Measurements from ENCODE around the gene THSD4.
A peak's percentile ranks its signal among the peaks of the same experiment; 100 is the strongest.

The THSD4 gene

DNA sequence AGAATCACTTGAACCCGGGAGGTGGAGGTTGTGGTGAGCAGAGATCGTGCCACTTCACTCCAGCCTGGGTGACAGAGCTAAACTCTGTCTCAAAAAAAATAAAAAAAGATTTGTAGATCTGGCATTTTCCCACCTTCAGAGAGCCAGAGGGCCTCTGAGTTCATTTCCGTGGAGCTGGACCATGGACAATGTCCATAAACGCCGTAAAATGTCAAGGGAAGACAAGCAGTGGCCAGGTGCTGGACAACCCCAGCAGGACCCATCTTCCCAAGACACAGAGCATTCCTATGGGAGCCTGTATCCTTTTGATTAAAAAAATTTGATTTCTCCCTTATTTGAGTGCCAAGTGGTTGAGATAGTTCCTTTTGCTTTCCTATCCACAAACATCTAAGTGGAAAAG, 627.7 kb downstream of the THSD4 start:
- no peak for DNase-seq

DNA sequence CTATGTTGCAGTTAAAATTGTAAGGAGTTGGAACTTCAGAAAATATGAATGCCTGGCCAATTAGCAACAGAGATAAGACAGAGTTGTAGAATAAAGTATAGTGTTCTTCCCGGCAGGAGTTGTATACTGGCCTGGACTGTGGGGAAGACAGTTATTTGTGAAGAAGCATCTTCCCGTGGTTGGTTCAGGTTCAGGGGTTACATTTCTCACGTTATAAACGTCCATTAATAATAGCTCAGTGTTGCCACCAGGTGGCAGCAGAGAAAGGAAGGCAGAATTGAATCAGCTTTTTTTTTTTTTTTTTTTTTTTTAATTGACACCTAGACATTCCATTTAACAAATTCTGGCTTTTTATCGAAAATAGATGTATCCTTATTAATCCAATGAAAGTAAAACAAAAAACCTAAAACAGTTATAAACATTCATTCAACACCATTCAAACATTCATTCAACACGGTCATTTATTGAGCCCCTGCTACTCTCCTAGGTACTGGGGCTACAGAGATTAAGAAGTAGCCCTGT, 628.7 kb downstream of the THSD4 start:
- DNase-seq, result no peak

DNA sequence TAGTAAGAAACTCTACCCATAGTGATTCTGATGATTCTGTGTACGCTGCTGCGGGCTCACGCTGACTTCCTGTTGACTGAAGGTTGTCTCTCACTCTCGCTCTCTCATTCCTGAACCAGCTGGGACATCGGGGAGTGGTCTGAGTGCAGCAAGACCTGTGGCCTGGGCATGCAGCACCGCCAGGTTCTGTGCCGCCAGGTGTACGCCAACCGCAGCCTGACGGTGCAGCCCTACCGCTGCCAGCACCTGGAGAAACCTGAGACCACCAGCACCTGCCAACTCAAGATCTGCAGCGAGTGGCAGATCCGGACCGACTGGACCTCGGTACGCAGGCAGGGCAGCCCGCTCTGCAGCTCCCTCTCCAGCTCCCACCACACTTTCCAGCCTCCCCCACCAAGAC, 631.4 kb downstream of the THSD4 start:
- DNase-seq, result peak; percentile 40

DNA sequence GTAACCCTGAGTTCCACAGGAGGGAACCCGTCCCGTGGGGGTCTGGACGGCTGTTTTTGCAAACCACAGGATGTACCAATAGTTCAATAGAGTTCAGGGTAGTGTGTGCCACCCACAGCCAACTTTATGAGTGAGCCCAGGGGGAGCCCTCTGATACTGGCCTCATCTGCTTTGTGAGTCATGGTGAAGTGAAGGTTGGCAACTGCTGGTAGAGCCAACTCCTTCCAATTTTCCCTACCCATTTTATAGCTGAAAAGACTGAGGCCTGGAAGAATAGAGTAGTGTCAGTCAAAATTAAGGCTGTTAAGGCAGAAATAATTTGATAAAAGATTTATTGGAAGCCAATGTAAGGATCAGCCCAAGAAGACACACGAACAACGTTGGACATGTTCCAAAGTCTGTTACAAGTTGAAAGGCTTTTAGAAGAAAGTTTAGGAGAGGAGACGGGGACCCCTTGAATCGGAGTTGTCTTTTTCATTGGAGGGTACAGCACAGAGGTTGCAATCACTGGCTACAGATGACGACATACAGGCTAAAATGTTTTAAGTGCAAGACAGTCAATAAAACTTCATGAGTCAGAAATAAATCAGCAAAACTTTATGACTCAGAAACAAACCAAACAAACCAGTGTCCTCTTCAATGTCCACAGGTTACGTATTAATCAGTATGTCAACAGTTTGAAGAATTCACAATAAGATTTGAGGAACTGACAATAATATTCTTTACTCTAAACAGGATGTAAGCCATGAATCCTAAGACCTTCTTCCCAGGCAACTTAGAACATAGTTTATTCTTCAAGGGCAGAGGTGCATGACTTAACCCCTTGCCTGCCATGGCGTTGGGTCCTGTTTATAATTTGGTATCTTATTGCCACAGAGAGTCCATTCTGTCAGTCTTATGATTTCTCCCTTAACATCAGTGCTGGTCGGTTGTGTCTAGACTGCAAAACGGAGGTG, 632.1 kb downstream of the THSD4 start:
- no peak for DNase-seq

DNA sequence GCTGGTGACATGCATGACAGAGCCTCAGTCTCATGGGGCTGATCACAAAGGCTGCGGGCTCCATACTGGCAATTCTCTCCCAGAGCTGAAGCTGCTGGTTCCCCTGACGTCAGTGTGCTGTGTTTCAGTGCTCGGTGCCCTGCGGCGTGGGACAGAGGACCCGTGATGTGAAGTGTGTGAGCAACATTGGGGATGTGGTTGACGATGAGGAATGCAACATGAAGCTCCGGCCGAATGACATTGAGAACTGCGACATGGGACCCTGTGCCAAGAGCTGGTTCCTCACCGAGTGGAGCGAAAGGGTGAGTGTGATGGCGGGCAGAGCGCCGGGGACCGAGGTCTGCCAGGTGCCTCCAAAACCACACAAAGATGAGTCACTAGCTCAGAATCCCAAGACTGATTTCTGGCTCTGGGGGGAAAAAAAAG, 633.0 kb downstream of the THSD4 start:
- no peak for DNase-seq

DNA sequence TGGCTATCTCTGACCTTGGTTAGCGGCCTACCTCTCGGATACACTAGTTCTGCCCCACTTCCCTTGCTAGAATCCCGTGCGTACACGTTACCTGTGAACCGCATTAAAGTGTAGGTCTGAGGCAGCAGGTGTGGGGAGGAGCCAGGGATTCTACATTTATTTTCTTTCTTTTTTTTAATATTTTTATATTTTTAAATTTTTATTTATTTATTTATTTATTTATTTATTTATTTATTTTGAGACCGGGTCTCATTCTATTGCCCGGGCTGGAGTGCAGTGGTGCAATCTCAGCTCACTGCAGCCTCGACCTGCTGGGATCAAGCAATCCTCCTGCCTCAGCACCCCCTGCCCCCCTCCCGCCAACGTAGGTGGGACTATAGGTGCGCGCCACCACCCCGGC, 634.2 kb downstream of the THSD4 start:
- no peak for DNase-seq

DNA sequence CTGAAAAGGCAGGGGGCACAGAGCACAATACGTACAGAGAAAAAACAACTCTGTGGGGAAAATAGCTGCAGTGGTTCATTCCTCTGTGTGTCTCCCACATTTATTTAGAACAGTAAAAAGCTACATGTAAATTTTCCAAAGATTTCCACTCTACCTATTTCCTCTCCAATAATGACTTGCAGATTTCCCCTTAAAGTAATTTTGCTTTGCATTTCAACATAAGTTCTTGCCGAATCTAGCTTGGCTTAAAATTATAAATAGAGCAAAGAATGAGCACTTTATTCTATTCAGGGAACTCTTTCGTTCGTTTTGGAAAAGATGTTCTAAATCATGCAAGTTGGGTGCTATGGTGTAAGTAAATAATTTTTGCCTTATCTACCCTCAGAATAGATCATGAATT, 636.9 kb downstream of the THSD4 start:
- no peak for DNase-seq

DNA sequence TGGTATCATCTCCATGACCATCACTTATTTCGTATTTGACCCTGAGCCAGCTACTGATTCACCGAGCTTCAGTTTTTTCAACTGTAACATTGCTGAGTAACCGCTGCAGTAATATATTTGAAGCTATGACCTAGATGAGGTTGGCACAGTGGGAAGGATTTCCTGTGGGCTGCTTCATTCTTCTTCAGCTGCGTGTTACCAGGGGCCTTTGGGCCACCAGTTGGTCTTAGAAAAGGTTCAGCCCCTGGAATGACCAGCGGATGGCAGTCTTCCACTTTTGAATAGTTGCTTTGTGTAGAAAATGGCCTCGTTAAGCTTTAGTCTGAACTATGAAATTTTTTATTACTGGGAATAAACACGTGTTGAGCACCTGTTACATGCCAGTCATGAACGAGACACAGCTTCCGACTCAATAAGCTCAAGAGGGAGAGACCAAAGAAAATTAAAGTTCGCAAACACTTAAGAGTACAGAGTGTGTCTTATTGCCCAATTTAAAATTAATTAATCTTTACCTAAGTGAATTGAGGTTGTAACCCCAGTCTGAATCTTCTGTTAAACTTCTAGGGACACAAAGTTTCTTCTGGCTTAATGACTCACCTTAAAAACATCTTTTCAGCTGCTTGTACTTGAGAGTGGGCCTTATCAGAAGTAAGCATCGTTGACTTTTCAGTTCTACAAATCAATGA, 637.5 kb downstream of the THSD4 start:
- no peak for DNase-seq

DNA sequence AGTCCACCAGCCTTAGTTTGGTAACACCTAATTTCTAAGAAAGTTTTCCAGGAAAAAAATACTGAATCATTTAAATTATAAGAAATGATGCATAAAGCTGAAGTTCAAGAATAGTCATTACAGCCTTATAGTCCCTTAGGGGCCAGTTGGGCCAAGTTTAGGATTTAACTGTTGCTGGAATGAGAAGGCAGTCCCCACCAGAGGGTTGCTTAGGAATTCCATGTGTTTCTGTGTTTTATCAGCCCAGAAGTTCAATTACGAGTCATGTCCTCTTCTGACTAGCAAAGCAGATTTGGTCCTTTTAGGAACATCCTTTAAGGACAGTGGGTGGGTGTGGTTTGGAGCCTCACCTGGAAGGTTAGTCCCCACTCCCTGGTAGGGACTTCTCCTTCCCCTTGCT, 638.1 kb downstream of the THSD4 start:
- no peak for DNase-seq

DNA sequence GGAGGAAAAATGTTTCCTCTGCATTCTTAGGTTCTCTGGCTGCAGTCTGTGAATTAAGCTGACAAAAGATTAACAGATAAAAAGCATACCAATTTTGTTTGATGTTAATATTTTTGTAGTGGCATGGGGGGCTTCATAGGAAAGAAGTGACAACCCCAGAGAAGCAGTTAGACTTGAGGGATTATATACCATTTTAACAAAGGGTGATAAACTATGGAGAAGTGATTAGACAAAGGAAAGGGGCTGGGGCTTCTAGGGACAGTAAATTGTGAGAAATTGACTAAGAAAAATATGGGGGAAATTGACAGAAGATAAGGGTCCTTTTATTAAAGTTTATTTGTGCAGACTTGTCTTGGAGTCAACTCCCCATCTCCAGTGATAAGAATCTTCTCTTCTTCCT, 639.4 kb downstream of the THSD4 start:
- DNase-seq, result no peak

DNA sequence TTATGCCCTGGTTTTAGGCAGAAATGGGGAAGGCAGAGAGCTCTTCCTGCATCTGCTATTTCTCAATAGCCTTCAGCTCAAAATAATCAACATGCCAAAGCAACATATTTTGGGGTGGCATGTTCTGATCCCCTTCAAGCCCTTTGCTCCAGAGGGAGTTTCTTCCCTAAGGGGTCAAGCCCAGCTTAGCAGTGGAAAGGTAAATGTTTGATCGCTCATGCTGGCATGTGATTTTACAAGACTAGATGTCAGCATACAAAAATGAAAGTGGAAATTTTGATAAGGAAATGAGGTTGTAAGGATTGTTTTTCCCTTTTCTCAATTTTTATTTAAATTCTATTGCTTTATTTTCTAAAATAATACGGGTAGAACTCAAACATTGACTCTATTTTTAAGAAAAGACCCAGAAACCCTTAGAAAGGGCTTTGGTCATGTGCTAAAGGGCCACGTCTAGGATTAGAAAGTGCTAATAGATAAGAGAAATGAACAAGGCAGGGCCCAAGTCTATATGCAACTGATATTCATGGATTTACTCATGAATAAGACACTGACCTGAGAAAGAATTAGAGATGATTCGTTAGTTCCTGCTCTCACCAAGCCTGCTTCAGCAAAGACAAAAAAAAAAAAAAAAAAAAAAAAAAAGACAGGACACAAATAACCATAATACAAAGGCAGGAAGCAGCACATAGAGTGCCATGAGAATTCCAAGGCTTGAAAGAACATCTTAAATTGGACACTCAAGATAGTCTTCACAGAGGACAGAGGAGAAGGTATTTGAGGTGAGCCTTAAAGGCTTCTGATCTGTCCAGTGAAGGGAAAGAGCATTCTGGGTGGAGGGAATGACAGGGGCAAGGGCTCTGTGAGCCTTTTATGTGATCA, 640.1 kb downstream of the THSD4 start:
- DNase-seq, result no peak

DNA sequence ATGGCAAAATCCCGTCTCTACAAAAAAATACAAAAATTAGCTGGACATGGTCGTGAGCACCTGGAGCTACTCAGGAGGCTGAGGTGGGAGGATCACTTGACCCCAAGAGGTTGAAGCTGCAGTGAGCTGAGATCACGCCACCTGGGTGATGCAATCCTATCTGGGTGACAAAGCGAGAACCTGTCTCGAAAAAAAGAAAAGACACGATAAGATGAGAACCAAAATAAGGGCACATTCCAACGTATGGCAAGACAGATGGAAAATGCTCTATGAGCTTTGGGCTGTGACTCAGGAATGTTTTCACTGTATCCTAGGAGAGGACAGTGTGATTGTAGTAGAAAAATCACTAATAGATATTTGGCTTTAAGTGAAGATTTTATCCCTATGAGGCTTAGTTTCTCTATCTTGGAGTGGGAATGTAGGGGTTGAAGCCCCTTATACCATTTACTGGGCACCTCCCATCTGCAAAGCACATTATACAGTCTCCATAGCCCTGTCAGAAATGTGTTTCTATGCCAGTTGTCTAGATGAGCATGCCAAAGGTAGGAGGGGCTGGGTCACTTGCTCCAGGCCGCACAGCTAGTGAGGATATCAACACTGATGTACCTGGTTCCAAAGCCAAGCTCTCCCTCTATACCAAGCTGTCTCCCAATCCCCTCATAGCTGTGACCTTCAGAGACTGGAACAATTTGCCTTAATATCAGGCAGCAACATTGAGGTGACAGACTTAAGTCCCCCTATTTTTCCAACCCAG, 641.5 kb downstream of the THSD4 start:
- no peak for DNase-seq

DNA sequence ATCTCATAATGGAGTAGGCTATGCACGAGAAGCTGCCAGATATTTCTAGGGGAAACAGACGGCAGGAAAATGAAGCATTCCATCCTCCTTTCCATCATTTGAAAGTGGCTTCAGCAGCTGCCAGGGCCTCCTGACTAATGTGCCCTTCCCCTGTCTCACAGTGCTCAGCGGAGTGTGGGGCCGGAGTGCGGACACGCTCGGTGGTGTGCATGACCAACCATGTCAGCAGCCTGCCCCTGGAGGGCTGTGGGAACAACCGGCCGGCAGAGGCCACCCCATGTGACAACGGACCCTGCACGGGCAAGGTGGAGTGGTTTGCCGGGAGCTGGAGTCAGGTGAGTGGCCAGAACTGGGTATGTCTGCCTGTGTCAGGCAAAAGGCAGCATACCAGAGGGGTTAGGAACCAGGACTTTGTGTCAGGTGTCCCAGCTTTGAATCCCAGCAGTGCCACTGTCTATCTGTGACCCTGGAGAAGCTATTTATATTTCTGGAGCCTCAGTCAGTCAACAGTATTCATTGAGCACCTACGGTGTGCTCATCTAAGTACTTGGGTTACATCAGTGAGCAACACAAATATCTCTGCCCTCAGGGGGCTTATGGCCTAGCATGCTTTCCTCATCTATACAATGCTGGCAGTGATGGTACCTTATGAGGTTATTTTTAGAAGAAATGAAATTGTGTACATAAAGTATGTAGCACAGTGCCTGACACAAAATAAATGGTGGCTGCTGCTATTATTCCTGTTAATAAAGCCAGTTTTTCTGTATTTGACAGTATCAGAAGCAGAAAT, 642.7 kb downstream of the THSD4 start:
- DNase-seq, result no peak

DNA sequence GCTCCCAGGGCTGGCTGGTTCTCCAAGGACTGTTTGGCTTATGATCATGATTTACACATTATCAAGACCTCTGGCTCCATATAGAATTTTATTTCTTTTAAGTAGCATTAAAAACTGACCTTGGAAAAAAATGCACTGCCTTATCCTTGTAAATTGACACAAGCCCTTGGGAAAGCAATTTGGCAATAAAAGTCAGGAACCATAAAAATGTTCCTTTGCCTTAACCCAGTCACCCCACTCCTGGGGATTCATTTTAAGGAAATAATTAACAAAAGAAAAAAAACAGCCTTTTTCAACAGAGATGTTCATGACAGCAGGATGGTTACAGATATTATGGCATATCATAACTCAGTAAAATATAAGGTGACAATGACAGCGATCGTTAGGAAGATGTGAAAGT, 643.4 kb downstream of the THSD4 start:
- no peak for DNase-seq

DNA sequence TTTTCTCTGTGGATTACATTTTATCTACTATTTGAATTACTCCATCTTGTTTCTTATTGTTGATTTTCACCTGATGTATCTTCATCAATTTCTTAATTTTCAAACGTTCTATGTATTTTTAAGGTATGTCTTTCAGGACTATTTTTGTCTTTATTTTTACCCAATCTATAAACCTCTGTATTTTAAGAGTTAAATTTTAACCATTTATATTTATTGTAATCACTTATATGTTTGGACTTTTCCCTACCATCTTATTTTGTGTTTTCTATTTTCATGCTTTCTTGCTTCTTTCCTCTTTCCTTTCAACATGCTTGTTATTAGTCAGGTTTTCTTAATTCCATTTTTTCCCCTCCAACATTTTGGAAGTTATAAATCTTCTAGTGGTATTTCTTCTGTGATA, 645.6 kb downstream of the THSD4 start:
- DNase-seq, result no peak

DNA sequence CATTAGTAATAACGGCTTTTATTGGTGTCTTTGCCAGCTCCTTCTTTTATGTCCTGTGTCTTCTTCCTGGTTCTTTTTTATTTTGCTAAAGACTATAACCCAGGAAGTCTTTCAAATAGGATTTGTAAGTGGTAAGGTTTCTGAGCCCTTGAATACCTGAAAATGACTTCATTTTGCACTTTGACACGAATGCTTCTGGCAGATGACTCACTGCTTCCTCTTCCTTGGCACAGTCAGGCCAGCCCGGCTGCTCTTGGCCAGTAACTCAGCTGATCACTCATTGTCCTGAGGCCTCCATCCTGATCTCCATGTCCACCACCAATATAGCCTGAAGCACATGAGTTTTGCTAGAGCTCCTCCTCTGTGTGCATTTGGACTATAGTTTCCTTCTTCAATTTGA, 646.4 kb downstream of the THSD4 start:
- no peak for DNase-seq

DNA sequence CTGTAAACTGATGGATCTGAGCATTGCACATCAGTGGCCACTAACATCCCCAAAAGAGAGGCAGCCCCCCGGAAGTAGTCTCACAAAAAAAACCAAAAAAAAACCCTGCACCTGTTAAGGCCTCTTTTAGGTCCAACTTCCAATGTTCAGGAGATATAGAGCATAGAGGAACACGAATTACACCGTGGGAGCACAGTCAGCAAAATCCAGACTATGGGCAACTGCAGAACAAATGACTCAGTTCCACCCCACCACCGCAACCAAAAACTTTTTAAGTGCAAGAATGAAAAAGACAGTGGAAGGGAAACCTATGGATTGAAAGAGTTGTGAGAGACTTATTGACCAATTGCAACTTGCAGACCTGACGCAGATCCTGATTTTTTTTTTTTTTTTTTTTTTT, 652.9 kb downstream of the THSD4 start:
- DNase-seq, result no peak

DNA sequence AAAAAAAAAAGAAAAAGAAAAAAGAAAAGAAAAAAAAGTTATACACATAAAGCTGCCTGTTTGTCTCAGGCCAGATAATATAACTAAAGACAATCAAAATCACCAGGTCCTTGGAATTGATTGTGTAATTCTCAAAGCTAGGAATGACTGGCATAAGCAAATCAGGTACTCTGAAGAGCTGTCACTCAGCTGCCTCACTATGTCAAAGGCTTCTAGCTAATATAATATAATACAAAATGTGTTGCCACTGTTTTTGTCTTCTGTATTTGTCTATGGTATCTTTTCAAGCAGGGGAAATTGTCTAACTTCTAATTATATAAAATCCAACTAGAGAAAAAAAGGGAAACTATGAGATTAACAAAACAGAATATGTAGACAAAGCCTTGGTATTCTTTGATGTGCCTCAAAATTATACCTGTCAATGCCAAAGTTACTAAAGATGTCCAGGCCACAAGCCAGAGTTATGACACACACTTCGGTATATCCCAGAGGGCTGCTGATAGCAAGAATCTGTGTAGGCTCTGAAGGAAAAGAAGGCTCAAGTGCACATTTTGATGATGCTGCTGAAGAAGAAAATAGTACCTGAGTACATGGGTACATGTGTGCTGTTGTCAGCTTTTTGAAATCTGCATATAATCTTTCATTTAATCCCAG, 658.1 kb downstream of the THSD4 start:
- DNase-seq, result no peak

DNA sequence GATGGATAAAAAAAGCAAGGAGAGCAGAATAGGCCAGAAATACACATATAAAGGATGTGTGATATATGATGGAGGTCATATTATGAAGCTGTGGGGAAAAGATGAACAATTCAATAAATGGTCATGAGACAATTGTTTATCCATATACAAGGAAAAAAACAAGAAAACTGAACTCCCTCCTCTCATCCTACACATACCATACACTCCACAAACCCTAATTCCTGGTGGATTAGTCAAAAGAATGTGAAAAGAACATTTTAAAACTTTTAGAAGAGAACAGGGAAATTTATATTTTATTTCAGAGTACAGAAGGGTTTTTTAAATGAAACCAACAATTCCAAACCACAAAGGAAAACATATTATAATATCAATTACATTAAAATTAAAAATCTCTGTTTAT, 660.6 kb downstream of the THSD4 start:
- no peak for DNase-seq

DNA sequence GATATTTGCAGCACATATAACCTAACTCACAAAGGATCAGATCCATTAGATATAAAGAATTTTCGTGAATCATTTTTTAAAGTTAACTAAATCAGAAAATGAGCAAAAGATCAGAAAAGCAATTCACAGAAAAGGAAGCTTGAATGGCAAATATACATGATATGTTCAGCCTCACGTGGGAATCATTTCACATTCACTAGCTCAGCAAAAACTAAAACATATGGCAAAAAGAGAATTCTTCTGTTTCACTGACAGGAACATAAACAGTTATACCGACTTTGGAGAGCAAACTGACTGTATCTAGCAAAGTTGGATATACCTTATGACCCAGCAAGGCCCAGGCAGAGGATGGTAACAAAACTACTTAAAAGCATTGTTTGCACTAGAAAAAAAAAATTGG, 661.0 kb downstream of the THSD4 start:
- no peak for DNase-seq

Measured in NCI-H187 treated with DMSO at 0.1 percent for 48 hours (cell line).